Measurements from ENCODE around the gene KIAA0232.
"Not testable (repeated sequence)": the region's sequence is repeated elsewhere in the genome, so short reads cannot be mapped to it uniquely, and the experiment has no call there.

KIAA0232 gene

GRCh38 chr4:6756345-6756744 lies 26.2 kb upstream of the KIAA0232 start:
- not testable (repeated sequence) for DNase-seq (ENCODE audit: low spot score)

- DNase-seq (ENCODE audit: low spot score), result no peak
These were observed 23.8 kb upstream of the KIAA0232 start for GRCh38 chr4:6758728-6759127.

GRCh38 chr4:6760865-6761264 lies 21.7 kb upstream of the KIAA0232 start:
- no peak for DNase-seq (ENCODE audit: low spot score)

- peak; percentile 75 for DNase-seq (ENCODE audit: low spot score)
These were observed 20.6 kb upstream of the KIAA0232 start for GRCh38 chr4:6761649-6762615.

GRCh38 chr4:6763330-6763851 lies 19.1 kb upstream of the KIAA0232 start:
- no peak for DNase-seq (ENCODE audit: low spot score)

GRCh38 chr4:6764976-6765620 lies 17.4 kb upstream of the KIAA0232 start:
- DNase-seq (ENCODE audit: low spot score), result no peak

- DNase-seq (ENCODE audit: low spot score), result no peak
These were observed 16.8 kb upstream of the KIAA0232 start for GRCh38 chr4:6765703-6766102.

GRCh38 chr4:6767386-6767747 lies 15.2 kb upstream of the KIAA0232 start:
- DNase-seq (ENCODE audit: low spot score), result no peak

GRCh38 chr4:6767748-6768538 lies 14.6 kb upstream of the KIAA0232 start:
- no peak for DNase-seq (ENCODE audit: low spot score)

- DNase-seq (ENCODE audit: low spot score), result no peak
These were observed 14.0 kb upstream of the KIAA0232 start for GRCh38 chr4:6768539-6768905.

- DNase-seq (ENCODE audit: low spot score), result no peak
These were observed 13.1 kb upstream of the KIAA0232 start for GRCh38 chr4:6769233-6769988.

- no peak for DNase-seq (ENCODE audit: low spot score)
These were observed 12.5 kb upstream of the KIAA0232 start for GRCh38 chr4:6769989-6770420.

- no peak for DNase-seq (ENCODE audit: low spot score)
These were observed 11.8 kb upstream of the KIAA0232 start for GRCh38 chr4:6770581-6771228.

- DNase-seq (ENCODE audit: low spot score), result no peak
These were observed 11.3 kb upstream of the KIAA0232 start for GRCh38 chr4:6771229-6771671.

- no peak for DNase-seq (ENCODE audit: low spot score)
These were observed 10.2 kb upstream of the KIAA0232 start for GRCh38 chr4:6772223-6772928.

- no peak for DNase-seq (ENCODE audit: low spot score)
These were observed 9.4 kb upstream of the KIAA0232 start for GRCh38 chr4:6773106-6773505.

GRCh38 chr4:6773616-6774540 lies 8.6 kb upstream of the KIAA0232 start:
- no peak for DNase-seq (ENCODE audit: low spot score)

GRCh38 chr4:6775746-6776145 lies 6.8 kb upstream of the KIAA0232 start:
- no peak for DNase-seq (ENCODE audit: low spot score)

All from Ammon's horn (tissue), 1 donor.